IPS-20b (cell line): ENCODE data around the gene ARMC6.
"Not testable (repeated sequence)": the region's sequence is repeated elsewhere in the genome, so short reads cannot be mapped to it uniquely, and the experiment has no call there.

ENCODE experiments used
- H3K27ac ChIP-seq: one replicate; pipeline ENCODE4 v1.5.1; 2013; ENCODE audit warnings: low read length
- H3K27me3 ChIP-seq: 2 replicates; pipeline ENCODE4 v1.6.1; 2013; ENCODE audit warnings: mild to moderate bottlenecking, low read length, inconsistent platforms; ENCODE audit not compliant: insufficient read depth
- H3K36me3 ChIP-seq: 2 replicates; pipeline ENCODE4 v1.6.1; 2013; ENCODE audit warnings: low read depth, mild to moderate bottlenecking, inconsistent platforms, low read length, moderate library complexity; ENCODE audit not compliant: insufficient read depth
- H3K4me1 ChIP-seq: 2 replicates; pipeline ENCODE4 v1.6.1; 2013; ENCODE audit warnings: mild to moderate bottlenecking, control low read depth, inconsistent platforms, low read length, moderate library complexity; ENCODE audit not compliant: insufficient read depth
- H3K4me3 ChIP-seq: 2 replicates; pipeline ENCODE4 v1.5.1; 2013; ENCODE audit warnings: mild to moderate bottlenecking, low read length, inconsistent platforms
- H3K9ac ChIP-seq: 2 replicates; pipeline ENCODE4 v1.6.1; 2013; ENCODE audit warnings: low read depth, mild to moderate bottlenecking, inconsistent platforms, low read length, moderate library complexity
- H3K9me3 ChIP-seq: 2 replicates; pipeline ENCODE4 v1.6.1; 2013; ENCODE audit warnings: mild to moderate bottlenecking, low read depth, low read length, inconsistent platforms; ENCODE audit not compliant: insufficient read depth

The ARMC6 gene

DNA sequence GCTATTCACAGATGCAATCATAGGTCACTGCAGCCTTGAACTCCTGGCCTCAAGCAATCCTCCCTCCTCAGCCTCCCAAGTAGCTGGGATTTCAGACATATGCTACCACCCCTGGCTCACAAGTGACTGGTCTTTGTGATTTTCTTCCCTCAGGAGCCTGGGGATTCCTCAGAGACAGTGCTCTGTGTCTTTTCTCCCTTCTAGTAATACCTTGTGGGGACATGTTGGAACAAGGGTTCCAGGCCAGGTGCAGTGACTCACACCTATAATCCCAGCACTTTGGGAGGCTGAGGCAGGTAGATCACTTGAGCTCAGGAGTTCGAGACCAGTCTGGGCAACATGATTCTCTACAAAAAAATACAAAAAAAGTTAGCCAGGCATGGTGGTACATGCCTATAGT, 10.0 kb upstream of the ARMC6 start:
- H3K27me3 ChIP-seq, H3K9me3 ChIP-seq, H3K27ac ChIP-seq, H3K4me3 ChIP-seq, H3K4me1 ChIP-seq, H3K9ac ChIP-seq: not testable (repeated sequence)
- H3K36me3 ChIP-seq: peaks cover 80% of the 10 kb centered on the region

DNA sequence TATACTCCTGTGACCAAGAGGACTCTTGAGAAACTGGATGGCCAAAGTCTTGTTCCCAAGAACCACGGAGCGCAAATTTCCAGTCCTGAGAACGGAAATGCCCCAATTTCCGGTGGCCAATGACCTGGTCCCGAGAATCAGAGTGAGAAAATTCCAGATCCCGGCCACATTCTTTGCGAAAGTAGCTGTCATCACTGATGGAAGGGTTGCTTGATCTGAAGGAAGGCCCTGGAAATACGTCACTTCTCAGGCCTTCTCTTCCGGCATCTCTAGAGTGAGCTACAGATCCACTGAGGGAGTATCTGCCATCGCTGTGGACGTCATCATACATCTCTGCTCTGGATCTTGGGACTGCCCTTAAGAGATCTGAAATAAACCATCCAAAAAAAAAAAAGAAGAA, 7.5 kb upstream of the ARMC6 start:
- Histone ChIP-seq H3K4me1 (no peaks in the 10 kb centered on the region), H3K4me3 (no peak overlapping the region), H3K27me3 (no peaks in the 10 kb centered on the region), H3K36me3 (peaks cover 93% of the 10 kb centered on the region), H3K9ac (no peak overlapping the region), H3K27ac (no peak overlapping the region), H3K9me3 (no peaks in the 10 kb centered on the region)

DNA sequence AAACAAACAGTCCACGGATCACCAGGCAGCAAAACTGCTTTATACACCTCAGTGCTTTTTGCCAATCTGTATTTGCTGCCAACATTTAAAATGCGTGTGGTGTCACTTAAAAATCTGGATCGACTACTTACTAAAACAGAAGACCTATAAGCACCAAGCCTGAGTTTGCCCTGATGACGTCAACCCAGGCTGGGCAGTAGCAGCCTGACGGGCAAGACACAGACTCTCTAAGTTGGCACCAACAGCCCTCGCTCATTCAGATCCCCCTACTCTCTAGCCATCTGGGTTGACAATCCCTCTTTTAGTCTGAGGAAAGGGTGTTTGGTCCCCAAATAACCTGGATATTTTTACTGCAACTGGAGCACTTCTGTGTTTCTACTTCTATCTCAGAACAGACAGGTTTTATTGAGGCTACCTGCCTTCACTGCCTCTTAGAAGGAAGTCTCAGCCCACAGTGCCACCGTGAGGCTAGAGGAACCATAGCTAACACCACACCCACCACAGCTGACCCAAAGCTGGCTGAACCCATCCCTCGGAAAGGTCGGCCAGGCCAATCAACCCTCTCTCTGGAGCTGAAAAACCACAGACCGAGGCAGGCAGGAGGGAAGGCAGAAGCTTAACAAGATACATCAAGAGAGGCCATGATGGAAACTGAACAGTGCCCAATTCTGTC, 7.0 kb upstream of the ARMC6 start:
- H3K4me3 ChIP-seq: no peak overlapping the region
- H3K27me3 ChIP-seq: no peaks in the 10 kb centered on the region
- H3K4me1 ChIP-seq: no peaks in the 10 kb centered on the region
- no peak overlapping the region for H3K27ac ChIP-seq
- H3K36me3 ChIP-seq: peaks cover 93% of the 10 kb centered on the region
- no peaks in the 10 kb centered on the region for H3K9me3 ChIP-seq
- no peak overlapping the region for H3K9ac ChIP-seq

DNA sequence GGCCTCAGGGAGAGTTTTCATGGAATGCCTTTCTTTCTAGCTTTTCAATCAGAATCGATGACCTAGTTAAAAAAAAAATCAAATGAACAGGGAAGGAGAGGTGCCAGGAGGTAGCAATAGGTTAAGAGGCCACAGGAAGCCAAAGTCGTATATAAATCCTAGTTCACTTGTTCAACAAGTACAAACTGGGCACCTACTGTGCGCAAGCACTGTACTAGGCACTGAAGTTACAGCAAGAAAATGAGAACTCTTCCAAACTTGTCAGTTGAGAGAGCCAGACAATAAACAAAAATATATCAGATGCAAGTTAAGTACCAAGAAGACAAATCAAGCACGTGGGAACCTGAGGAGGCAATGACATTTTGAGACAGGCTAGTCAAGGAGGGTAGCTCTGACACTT, 6.2 kb upstream of the ARMC6 start:
- H3K4me3 ChIP-seq: no peak overlapping the region
- no peaks in the 10 kb centered on the region for H3K27me3 ChIP-seq
- H3K9me3 ChIP-seq: no peaks in the 10 kb centered on the region
- peaks cover 89% of the 10 kb centered on the region for H3K36me3 ChIP-seq
- no peak overlapping the region for H3K27ac ChIP-seq
- H3K9ac ChIP-seq: no peak overlapping the region
- 0 out of 2 replicates have a peak, but pooled peaks cover 3% of the 10 kb centered on the region for H3K4me1 ChIP-seq

DNA sequence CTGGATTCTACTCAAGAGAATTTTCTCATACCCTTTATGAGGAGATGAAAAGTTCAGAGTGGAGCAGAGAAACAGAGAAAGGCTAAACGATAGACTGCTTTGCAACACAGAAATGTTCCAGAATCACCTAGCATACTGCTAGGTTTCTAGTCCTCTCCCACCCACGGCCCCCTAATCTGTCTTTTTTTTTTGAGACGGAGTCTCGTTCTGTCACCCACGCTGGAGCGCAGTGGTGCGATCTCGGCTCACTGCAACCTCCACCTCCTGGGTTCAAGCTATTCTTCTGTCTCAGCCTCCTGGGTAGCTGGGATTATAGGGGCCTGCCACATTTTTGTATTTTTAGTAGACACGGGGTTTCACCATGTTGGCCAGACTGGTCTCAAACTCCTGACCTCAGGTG, 4.9 kb upstream of the ARMC6 start:
- H3K9ac ChIP-seq: no peak overlapping the region

DNA sequence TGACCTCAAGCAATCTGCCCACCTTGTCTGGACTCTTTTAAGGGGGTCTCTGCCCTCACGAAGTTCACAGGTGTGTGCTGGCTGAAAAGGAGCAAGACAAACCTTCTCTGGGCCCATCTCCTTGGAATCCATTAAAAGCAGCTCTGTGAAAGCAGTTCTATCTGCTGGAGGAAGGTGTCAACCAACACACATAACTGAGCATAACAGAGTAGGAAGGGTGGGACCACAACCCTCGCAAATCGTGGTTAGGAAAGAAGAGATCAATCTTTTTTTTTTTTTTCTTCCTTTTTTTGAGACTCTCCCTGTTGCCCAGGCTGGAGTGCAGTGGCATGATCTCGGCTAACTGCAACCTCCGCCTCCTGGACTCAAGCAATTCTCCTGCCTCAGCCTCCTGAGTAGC, 1.5 kb upstream of the ARMC6 start:
- H3K36me3 ChIP-seq: peaks cover 55% of the 10 kb centered on the region
- H3K27ac ChIP-seq: no peak overlapping the region
- peak overlapping the region; percentile 92 for H3K4me3 ChIP-seq

More for the DNA sequence above, 4.9 kb upstream of the ARMC6 start:
- H3K27ac ChIP-seq: no peak overlapping the region
- H3K27me3 ChIP-seq: no peaks in the 10 kb centered on the region
- H3K36me3 ChIP-seq: peaks cover 76% of the 10 kb centered on the region
- 0 out of 2 replicates have a peak, but pooled peaks cover 3% of the 10 kb centered on the region for H3K4me1 ChIP-seq
- no peak overlapping the region for H3K4me3 ChIP-seq
- H3K9me3 ChIP-seq: no peaks in the 10 kb centered on the region

DNA sequence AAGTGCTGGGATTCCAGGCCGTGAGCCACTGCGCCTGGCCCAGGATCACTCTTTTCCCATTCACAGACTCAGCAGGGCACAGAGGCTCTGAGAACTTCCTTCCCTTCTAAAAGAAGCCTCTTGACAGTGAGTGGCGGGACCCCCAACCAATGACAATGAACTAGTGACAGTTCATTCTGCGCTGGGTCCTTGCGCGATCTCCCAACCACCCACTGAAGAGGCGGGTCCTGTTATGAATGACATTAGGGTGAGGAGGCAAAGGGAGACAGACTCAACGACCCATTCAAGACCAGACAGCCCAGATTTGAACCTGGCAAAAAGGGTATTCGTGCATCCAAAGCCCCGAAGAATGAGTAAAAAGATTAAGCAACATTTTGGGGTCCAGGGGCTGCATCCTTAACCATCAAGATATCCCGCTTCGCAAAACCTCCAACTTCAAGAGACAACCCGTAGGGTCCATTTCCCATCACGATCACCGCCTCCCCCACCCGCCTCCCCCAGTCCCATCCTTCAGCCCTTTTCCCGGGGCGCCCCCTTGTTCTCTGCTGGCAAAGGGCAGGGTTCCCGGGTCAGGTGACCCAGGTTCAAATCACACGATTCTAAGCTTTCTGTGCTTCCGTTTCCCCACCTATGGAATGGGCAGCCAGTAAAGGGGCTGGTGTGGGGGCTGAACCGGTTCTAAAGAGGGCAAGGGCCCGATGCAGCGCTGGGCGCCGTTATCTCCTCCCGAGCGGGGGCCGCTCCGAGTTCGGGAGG, 805 bp upstream of the ARMC6 start:
- H3K4me1 ChIP-seq: 0 out of 2 replicates have a peak, but pooled peaks cover 3% of the 10 kb centered on the region
- peak overlapping the region; percentile 54 for H3K27ac ChIP-seq
- H3K9me3 ChIP-seq: peaks cover 4% of the 10 kb centered on the region
- peak overlapping the region; percentile 93; the same call in 1 of the 2 replicates for H3K9ac ChIP-seq
- H3K27me3 ChIP-seq: no peaks in the 10 kb centered on the region
- peak overlapping the region; percentile 92 for H3K4me3 ChIP-seq
- peaks cover 56% of the 10 kb centered on the region for H3K36me3 ChIP-seq

More for the DNA sequence above, 1.5 kb upstream of the ARMC6 start:
- Histone ChIP-seq H3K27me3 (no peaks in the 10 kb centered on the region), H3K9ac (peak overlapping the region; percentile 59; the same call in 1 of the 2 replicates), H3K9me3 (no peaks in the 10 kb centered on the region), H3K4me1 (0 out of 2 replicates have a peak, but pooled peaks cover 3% of the 10 kb centered on the region)

DNA sequence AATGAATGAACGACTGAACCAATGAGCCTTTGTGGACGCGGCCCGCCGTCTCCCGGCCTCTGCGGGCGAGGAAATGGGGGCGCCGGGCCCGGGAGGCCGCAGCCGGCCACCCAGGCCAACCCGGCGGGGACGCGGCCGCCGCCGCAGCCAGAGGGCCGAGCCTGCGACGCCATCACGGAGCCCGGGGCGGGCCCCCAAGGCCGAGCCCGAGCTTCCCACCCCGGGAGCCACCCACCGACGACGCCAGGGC, 302 bp upstream of the ARMC6 start:
- Histone ChIP-seq H3K4me1 (0 out of 2 replicates have a peak, but pooled peaks cover 3% of the 10 kb centered on the region), H3K36me3 (peaks cover 56% of the 10 kb centered on the region), H3K27me3 (no peaks in the 10 kb centered on the region), H3K9ac (peak overlapping the region; percentile 93; the same call in 1 of the 2 replicates), H3K4me3 (peak overlapping the region; percentile 92), H3K27ac (peak overlapping the region; percentile 54), H3K9me3 (peaks cover 8% of the 10 kb centered on the region)

DNA sequence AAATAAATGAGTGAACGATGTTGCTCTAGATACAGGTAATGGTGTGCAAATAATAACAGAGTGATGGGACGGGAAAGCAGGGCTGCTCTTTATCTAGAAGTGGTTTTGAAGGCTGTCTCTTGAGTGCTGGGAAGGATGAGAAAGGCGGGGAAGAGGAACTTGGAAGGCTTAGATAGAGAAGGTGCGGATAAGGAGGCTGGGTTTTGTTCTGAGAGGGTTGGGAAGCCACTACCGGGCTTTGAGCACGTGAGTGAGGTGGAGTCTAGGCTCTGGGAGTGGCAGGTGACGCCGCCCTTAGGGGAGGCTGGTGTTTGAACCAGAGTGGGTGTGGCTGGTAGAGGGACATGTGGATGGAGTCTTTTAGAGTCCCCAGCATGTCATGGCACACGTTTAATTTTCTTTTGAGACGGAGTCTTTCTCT, 811 bp downstream of the ARMC6 start:
- Histone ChIP-seq H3K4me1 (0 out of 2 replicates have a peak, but pooled peaks cover 3% of the 10 kb centered on the region), H3K9me3 (peaks cover 8% of the 10 kb centered on the region), H3K27ac (peak overlapping the region; percentile 83), H3K27me3 (no peaks in the 10 kb centered on the region), H3K4me3 (peak overlapping the region; percentile 92), H3K36me3 (peaks cover 58% of the 10 kb centered on the region), H3K9ac (peak overlapping the region; percentile 92; the same call in 1 of the 2 replicates)

DNA sequence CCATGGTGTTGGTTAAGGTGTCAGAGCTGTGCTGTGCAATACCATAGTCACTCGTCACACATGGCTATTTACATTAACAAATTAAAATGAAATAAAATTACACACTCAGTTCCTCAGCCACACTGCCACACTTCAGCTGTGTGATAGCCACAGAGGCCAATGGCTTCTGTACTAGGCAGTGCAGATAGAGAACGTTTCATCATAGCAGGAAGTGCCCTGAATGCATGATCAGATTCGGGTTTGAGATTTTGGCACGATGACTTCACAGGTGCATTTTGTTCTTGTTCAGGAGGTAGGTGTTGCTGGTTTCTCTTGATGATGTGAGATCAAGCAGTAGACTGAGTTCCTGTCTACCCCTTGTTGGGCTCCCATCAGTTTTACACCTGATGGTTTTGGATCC, 6.5 kb downstream of the ARMC6 start:
- Histone ChIP-seq H3K36me3 (peaks cover 67% of the 10 kb centered on the region), H3K27me3 (no peaks in the 10 kb centered on the region), H3K9ac (no peak overlapping the region), H3K9me3 (peaks cover 8% of the 10 kb centered on the region), H3K4me1 (no peaks in the 10 kb centered on the region), H3K27ac (no peak overlapping the region), H3K4me3 (no peak overlapping the region)

DNA sequence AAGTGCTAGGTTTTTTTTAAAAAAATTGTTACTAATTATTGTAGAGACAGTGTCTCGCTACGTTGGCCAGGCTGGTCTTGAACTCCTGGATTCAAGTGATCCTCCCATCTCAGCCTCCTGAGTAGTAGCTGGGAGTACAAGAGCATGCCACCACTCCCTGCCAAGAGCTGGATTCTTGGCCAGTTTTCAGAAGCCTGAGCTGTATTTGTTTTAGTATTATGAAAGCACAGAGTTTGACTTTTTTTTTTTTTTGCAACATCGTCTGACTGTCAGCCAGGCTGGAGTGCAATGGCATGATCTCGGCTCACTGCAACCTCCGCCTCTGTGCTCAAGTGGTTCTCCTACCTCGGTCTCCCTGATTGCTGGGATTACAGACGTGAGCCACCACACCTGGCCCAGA, 7.0 kb downstream of the ARMC6 start:
- no peaks in the 10 kb centered on the region for H3K4me1 ChIP-seq
- H3K9me3 ChIP-seq: peaks cover 8% of the 10 kb centered on the region
- H3K27ac ChIP-seq: no peak overlapping the region
- H3K27me3 ChIP-seq: no peaks in the 10 kb centered on the region
- H3K4me3 ChIP-seq: no peak overlapping the region
- peaks cover 68% of the 10 kb centered on the region for H3K36me3 ChIP-seq
- H3K9ac ChIP-seq: no peak overlapping the region

DNA sequence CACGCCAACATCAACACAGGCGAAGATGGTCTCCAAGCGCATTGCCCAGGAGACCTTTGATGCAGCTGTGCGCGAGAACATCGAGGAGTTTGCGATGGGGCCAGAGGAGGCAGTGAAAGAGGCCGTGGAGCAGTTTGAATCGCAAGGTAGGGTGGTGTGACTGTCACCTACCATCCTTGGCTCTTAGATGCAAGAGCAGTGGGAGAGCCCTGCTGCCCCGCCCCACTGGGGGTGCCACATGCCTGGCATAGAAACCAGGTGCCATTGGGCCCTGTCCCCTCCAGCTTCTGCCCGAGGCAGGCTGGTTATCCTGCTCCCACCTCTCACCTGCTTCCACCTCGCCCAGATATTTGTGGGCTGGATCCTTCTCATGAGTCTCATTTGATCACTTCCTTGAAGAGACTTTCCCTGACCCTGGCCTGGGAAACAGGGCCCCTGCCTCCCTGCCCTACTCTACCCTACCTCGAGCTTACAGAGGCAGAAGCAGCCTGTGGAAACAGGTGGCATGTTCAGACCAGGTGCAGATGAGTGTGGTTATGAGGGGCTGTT, 9.4 kb downstream of the ARMC6 start:
- Histone ChIP-seq H3K27me3 (no peaks in the 10 kb centered on the region), H3K9ac (no peak overlapping the region), H3K4me3 (no peak overlapping the region), H3K27ac (no peak overlapping the region), H3K9me3 (peaks cover 2% of the 10 kb centered on the region), H3K36me3 (peaks cover 64% of the 10 kb centered on the region), H3K4me1 (no peaks in the 10 kb centered on the region)
